ENCODE measurements around the gene MAPK11. TPM values are rescaled to one million over a fixed set of nuclear protein-coding genes. Genes with fewer than 3 reads are reported as not detected.
A peak's percentile ranks its signal among the peaks of the same experiment; 100 is the strongest.

MAPK11 gene
- polyA plus RNA-seq (ENCODE audit: insufficient read length in 10 of 10), result 1 to 10 TPM; 4.6 to 8.4 (median 5.8) TPM
- long read RNA-seq, donor 1, result 0 reads
- long read RNA-seq, donor 2, partial matches to known transcripts, result 0 of 1 reads
- long read RNA-seq, donor 2, other reads (novel, unspliced or antisense), result 0 of 1 reads
- long read RNA-seq, donor 3, result 0 reads
- long read RNA-seq, donor 4, result 0 reads
- long read RNA-seq, donor 5, partial matches to known transcripts, result 0 of 4 reads
- long read RNA-seq, donor 5, other reads (novel, unspliced or antisense), result 0 of 4 reads
- long read RNA-seq, donor 6, partial matches to known transcripts, result 0 of 1 reads
- long read RNA-seq, donor 6, other reads (novel, unspliced or antisense), result 0 of 1 reads
- long read RNA-seq, donor 7, partial matches to known transcripts, result 0 of 1 reads
- long read RNA-seq, donor 7, other reads (novel, unspliced or antisense), result 0 of 1 reads
- long read RNA-seq, donor 8, partial matches to known transcripts, result 0 of 1 reads
- long read RNA-seq, donor 8, other reads (novel, unspliced or antisense), result 0 of 1 reads
- long read RNA-seq, donor 9, result 0 reads

DNA sequence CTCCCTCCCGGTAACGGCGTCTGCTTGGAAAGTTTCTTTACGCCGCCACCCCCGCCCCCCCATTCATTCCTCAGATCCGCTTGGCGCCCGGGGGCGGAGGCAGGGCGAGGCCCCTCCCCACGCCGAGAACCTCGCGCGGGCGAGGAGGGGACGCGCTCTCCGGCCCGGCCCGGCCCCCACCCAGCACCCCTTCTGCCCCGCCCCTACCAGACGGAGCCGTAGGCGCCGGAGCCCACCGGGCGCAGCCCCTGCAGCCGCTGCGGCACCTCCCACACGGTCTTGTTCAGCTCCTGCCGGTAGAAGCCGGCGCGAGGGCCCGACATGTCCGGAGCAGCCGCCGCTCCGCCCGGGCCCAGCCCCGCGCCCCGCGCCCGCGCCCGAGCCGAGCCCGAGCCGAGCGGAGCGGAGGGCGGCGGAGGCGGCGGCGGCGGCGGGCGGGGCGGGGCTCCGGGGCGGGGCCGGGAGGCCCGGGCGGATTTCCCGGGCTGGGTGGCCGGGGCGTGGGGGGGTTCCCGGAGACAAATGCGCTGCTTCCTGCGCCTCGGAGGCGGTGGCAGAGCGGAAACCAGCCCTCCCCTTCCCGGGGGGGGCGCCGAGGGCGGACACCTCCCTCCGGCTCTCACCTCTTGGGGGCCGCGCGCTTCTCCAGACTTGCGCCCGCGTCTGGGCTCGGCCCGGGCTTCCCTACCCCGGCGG, at the start of gene MAPK11:
Gene MAPK11 (minus strand): TSS at position 411 of the 696 bp plus-strand sequence. CDS start 88 bp downstream, at position 323.
- peak in 1 of 3 donors; percentile 68 for DNase-seq

DNA sequence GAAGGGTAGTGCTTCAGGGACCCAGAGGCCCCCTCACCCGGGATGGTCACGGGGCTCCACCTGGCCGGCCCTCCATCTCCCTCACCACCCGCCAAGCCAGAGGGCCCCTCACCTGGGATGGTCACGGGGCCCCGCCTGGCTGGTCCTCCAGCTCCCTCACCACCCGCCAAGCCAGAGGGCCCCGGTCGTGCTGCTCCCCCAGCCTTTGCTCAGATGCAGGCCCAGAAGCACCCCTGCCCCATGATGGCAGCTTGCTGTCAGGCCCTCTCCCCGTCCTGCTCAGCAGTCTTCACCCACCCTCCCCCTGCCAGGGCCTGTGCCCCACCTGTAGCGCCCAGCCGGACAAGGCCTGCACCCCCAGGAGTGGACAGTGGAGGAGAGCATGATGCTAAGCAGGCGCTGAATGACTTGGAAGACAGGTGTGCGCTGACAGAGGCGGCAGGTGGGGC, 49.3 kb upstream of the MAPK11 start:
- no peak for DNase-seq

DNA sequence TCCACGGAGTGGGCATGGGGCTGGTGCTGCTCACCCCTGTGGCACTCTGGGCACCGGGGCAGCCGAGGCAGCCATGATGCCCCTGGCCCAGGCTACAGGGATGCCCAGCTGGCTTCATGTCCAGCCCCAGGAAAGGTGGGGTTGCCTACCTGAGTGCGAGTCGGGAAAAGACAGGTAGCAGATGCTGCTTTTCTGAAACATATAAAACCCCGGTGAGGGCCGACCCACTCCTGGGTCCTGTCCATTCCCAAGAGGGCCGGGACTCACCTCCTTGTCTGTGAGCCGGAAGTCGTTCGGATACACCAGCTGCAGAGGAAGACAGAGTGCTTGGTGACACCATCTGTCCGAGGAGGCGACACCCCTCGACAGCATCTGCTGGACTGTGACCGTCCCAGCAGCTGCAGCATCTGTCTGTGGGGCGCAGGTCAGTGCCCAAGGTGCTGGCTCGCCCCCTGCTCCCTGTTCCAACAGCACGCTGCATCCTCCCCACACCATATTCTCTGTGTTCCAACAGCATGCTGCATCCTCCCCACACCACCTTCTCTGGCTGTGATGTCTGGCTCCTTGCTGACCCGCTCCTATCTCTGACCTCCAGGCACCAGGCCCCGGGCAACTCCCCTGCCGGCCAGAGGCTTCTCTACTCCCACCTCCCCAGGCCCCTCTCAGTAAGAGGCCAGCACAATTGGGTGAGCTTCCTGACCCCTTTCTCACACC, 48.7 kb upstream of the MAPK11 start:
- no peak for DNase-seq

DNA sequence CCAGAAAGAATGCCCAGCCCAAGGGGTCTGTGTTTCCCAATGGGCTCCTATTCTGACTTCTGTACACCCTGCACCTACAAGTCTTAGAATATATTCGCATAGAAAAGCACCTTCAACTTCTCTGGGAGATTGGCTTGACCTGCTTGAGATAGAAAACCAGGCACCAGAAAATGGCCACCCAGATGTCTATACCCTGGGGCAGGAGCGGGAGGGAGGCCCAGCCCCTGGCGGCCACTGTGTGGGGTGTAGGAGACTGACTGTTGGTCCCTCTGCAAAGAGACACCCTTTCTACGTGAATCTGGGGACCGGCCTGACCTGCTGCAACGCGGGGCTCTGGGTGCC, 48.1 kb upstream of the MAPK11 start:
- no peak for DNase-seq

DNA sequence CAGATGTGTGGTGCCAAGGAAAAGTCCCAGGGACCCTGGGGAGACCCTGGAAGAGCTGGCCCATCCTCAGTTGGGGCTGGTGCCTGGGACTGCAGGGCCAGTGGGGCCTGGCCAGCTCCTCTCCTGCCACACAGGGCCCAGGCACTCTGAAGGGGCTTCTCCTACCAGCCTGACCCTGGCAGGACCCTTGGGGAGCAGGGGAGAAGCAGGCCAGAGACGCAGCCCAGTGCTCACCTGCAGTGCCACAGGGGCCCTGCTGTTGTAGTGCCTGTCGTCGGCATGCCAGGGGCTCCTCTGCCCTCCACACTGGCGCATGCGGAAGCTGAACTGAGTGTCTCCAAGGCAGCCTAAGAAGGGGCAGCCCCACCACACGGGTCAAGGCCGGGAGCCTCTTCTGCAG, 47.5 kb upstream of the MAPK11 start:
- DNase-seq, result no peak

DNA sequence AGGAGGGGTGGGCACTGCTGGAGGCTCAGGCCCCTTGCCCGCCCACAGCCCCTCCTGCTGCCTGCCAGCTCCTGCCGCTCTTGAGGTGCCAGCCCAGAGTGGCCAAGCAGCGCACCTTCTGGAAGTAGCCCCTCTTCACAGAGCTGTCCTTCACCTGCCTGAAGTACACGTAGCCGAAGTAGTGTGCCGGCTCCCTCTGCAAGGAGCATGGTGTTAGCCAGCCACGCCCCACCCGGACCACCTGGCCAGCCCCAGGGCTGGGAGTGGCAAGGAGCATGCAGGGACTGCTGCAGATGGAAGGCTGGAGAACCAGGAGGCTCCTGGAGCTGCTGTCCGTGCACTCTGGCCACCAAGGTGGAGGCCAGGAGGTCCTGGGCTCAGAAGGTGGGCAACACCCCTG, 47.0 kb upstream of the MAPK11 start:
- no peak for DNase-seq

DNA sequence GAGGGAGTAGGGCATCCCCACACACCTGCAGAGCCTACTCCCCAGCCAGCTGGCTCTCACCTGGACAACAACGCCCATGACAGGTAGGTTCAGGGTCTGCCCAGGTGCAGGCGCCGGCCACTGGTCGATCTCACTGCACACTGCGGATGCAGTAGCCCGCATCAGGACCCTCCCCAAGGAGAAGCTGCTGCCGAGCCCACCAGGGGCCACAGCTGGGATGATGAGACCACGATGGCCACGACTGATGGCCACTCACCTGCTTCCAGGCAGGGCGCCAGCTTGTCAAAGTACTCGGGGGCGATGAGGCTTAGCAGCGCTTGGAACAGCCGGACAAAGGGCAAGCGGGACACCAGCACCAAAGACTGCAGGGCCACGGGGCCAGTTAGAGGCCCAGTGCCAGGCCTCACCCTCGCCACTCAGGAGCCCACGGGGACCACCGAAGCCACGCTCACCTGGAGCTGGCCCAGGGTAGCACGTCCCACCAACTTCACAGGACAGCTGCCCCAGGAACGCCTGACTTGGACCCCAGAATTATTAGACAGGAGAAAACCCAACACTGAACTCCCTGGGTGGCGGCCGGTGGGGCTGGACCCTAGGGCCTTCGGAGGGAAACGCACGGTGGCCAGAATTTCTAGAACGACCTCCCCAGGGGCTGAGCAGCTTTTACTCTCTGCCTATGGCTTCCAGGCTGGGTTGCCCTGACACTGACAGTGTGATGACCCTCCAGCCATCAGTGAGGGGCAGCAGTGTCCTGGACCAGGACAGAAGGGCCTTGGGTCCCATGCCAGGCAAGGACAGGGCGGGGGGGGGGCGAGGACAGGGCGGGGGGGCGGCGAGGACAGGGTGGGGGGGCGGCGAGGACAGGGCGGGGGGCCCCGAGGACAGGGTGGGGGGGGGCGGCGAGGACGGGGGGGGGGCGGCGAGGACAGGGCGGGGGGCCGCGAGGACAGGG, 46.2 kb upstream of the MAPK11 start:
- no peak for DNase-seq

DNA sequence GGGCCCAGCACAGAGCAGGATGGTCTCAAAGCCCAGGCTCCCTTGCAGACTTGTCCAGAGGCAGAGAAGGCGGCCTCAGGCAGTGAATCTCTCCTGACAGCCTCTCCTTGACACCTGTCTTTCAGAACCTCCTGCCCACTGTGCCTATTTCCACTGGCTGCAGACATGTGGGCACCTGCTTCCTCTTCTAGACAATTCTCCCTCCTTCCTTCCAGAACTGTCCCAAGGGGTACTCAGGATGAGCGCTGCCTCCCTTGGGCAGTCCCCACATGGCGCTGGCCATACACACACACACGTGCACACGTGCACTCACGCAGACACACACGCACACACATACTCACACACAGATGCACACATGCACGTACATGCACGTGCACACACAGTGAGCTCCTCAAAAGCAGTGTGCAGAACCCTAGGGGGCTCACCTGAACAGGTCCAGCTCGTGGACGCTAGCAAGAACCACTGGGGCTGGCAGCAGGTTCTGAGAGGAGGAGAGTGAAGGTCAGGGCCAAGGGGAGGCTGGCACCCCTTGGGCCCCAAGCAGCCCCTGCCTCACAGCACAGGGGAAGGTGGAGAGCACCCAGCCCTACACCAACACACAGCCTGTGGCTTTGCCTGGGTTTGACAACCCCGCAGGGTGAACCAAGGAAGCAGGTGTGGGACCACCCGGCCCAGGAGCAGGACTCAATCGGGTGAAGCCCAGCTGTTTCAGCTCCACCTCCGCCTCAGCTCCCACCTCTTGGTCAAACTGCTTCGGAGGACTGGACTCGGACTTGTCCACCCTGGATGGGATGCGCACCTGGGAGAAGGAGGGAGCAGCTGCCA, 45.3 kb upstream of the MAPK11 start:
- no peak for DNase-seq

DNA sequence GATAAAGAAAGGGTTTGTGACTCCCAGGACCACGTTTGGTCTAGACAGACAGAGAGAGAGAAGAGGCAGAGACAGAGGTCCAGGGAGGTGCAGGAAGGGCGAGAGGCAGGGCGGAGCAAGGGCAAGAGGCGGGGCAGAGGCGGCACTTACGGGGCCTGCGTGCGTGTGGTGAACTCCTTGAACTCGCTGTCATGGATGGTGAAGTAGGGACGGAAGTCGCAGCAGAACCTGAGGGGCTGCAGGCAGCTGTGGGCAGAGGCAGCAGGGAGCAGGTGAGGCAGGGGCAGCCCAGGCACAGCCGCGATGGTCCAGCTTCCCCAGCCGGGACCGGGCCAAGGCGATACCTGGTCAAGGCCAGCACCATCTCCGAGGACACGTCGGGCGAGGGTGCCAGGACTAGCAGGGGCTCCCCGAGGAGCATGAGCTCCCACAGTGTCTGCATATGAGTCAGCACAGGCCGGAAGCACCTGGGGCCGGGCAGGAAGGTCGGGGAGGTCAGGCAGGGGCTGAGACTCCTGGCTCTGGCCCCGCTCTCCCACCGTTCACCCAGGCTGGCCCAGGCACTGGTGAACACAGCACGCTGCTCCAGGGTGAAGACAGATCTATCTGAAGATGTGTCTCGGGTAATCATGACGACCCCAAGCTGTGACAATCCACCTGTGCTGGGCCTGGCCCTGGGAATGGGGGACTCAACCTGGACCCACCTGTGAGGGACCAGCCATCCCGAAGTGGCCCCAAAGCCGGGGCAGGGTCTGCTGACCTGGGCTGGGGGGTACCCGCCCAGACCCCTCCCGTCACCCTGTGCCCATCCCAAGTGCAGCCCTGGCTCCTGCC, 44.5 kb upstream of the MAPK11 start:
- DNase-seq, result no peak

DNA sequence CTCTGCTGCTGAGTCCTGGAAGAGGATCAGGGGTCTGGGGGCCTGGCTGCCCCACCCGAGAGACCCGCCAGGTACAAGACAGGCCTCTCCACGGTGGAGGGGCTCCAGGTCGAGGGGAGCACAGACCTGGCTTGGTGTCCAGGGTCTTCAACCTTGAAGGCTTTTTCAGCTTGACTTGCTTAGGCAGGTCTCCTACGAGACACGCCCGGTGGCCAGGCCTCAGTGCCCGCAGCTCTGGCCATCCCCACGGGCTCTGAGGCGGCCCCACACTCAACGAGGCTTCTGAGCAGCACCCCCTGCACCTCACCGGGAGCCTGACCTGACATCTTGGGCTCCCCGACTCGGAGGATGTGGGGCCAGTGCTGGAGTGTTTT, 43.9 kb upstream of the MAPK11 start:
- DNase-seq, result no peak

DNA sequence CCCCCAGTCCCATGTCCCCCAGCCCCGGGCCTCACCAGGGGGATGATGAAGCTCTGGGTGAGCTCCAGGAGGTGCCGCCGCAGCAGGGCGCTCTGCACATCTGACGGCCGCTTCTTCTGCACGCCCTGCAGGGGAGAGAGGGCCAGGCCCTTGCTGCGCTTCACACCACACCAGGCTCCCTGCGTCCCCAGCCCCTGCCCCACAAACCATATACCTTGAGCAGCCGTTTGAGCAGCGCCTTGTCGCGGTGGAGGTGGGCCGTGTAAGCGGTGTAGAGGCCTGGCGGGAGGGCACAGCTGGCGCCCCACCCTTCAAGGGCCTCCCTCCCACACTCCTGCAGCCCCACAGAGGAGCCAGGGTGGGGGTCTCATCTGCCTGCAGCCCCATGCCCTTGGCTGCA, 43.4 kb upstream of the MAPK11 start:
- no peak for DNase-seq

DNA sequence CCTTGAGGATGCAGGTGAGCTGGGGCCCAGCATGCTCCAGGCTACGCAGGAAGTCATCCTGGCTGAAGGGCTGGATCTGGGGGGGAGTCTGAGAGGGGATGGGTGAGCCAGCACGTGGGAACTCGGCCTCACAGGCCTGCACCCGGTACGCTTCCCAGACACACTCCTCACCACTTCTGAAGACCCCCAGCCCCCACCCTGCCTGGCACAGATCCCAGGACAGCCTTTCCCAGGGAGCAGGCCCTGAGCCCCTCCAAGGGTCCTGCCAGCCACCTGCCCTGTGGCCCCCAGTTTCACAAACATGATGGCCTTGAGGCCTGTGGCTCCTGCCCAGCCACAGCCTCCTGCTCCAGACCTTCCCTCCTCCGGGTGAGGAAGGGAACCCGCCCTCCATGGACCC, 42.8 kb upstream of the MAPK11 start:
- no peak for DNase-seq

DNA sequence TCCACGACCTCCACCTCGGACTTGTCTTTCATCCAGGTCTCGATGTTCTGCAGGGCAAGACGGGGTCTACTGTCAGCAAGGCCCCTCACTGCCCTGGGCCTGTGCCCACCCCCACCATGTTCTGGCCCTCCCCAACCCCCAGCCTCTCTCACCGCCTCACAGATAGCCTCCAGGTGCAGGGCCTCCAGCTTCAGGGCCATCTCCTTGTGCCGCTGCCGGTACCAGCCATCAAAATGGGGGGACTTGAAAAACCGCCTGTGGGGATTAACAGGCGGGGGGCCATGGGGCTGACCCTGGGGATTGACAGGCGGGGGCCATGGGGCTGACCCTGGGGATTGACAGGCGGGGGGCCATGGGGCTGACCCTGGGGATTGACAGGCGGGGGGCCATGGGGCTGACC, 42.2 kb upstream of the MAPK11 start:
- DNase-seq, result no peak

DNA sequence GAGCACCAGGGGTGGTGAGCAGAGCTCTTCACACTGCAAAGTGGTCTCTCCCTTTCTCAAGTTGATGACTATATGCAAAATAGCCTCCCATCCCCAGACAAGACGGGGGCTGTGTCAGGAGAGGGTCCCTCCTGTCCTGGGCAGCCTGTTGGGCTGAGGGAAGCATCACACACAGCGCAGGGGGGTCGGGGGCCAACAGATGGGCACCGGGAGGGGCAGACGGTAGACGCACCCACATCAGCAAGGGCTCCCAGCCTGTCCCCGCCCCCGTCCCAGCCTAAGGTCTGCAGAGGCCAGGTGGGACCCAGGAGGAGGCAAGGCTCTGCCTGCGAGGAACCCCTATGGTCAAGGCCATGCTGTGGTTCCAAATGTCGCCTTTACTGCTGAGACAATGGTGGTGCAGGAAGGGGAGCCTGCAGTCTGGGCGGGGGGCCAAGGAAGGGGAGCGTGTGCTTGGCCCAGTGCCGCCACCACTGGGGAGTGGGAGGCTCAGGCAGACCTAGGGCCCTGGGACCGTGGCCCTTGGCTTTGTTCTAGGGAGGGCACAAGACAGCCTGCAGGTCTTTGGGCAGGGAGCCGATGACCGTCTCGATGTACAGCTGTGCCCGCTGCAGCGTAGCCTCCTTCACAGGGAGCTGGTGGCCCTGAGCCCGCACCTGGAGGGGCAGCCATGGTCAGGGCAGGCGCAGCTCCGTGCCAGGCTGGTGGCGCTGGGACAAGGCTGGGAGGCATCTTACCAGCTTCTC, 41.6 kb upstream of the MAPK11 start:
- no peak for DNase-seq

DNA sequence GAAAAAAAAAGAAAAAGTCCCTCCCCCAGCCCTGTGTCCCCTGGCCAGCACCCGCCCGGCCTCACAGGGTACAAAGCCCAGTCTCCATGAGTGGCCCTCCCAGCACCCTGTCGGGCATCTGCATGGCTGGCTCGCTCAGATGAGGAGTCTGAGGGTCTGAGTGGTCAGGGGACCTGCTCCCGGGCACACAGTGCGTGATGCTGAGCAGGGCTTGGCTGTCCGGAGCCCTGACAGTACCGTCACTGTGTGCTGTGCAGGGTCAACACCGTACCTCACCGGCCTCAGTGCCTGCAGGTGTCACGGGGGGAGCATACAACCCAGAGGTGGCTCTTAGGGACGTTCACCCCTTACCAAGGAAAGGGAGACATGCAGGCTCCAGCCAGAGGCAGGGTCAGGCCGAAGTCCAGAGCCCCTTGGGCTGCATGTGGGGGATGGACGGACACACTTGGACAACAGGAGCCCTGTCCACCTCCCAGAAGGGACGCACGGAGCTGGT, 40.8 kb upstream of the MAPK11 start:
- no peak for DNase-seq

DNA sequence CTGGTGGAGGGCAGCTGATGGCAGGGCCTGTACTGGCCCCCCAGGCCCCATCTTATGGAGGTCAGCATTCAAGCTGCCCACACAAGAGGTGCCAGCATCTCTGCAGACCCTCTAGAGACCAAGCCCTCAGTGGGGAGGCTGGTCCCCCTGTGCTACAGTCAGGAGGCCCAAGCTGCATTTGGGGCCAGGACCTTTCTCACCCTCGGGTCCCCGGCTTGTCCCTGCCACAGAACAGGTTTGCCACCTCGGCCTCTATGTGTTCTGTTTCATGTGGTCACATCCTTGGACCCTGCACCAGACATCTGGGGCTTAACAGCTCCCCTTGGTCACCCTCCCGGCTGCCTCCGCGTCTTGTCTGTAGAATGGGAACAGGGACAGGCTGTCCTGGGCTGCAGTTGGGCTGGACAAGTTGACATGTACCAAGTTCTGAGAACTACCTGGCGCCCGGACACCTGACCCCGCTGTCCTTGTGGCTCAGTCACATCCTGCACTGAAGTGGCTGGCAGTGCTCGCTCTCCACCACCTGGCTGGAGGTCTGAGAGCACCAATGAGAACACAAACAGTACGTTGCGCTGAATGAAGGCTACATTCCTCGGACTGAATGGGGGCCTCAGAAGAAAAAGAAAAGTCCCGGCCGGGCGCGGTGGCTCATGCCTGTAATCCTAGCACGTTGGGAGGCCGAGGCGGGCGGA, 40.0 kb upstream of the MAPK11 start:
- no peak for DNase-seq

DNA sequence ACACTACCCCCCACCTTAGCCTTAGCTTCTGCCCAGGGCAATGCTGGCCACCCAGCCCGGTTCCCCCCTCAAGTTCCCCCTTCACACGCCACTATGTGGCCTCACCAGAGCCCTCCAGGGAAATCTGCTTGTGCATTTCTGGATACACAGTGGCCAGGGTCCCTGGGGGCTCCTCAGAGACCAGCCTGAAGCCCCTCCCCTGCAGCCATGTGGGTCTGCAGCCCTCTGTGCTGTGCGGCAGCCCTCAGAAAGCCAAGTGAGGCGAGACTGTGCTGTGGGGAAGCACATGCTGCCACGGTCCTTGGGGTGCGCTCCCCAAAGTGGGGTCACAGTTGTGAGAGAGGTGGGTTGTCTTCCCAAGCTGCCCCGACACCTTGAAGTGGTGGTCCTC, 39.4 kb upstream of the MAPK11 start:
- DNase-seq, result no peak
